HG02759 (cell line): ENCODE results near the gene GSTM5.
"Not testable (repeated sequence)": the region's sequence is repeated elsewhere in the genome, so short reads cannot be mapped to it uniquely, and the experiment has no call there.

Source experiments
- ATAC-seq: cut with Tn5 transposase; IDR thresholded peaks from one replicate; pipeline ENCODE4 v1.9.1; 2021; ENCODE audit warnings: mild to moderate bottlenecking, moderate library complexity; ENCODE audit not compliant: unreplicated experiment

The GSTM5 gene

GRCh38 chr1:109695138-109695537, 16.9 kb upstream of the GSTM5 start:
- not testable (repeated sequence) for ATAC-seq

- no peak for ATAC-seq
Measured at GRCh38 chr1:109697066-109697465, 15.0 kb upstream of the GSTM5 start.

DNA sequence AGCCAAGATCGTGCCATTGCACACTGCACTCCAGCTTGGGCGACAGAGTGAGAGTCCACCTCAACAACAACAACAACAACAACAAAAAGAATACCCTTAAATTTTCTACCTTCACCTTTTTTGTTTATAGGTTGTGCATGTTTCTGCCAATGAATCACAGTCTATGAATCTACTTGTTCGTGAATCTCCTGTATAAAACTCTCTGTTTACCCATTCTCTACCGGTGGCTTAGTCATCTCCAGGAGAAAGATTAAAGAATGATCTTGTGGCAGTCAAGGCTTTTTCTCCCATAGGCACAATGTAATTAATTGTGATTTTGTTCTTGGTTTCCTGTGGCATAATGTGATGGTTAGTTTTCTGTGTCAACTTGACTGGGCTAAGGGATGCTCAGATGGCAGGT, 14.2 kb upstream of the GSTM5 start:
- not testable (repeated sequence) for ATAC-seq

GRCh38 chr1:109702940-109703339, 9.1 kb upstream of the GSTM5 start:
- not testable (repeated sequence) for ATAC-seq

DNA sequence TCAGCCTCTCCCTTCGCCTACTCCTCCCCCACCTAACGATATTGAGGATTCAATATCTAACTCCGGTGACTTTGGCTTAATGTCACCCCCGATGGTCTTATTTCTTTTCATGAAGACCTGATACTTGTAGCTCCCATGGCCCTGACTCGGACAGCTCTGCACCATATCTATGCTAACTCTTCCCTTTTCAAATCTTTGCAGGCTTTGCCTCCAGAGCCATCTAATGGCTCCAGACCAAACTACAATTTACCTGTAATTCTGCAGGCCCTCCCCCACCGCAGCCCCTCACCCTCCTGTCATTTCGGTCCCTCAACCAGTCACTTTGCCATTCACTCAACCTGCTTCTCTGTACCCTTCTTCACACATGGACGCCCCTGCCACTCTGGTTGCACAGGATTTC, 7.9 kb upstream of the GSTM5 start:
- ATAC-seq: no peak

GRCh38 chr1:109705411-109705810, 6.6 kb upstream of the GSTM5 start:
- ATAC-seq: no peak

- ATAC-seq: not testable (repeated sequence)
Measured at GRCh38 chr1:109708949-109709348, 3.1 kb upstream of the GSTM5 start.

GRCh38 chr1:109709822-109710221, 2.2 kb upstream of the GSTM5 start:
- ATAC-seq: not testable (repeated sequence)

DNA sequence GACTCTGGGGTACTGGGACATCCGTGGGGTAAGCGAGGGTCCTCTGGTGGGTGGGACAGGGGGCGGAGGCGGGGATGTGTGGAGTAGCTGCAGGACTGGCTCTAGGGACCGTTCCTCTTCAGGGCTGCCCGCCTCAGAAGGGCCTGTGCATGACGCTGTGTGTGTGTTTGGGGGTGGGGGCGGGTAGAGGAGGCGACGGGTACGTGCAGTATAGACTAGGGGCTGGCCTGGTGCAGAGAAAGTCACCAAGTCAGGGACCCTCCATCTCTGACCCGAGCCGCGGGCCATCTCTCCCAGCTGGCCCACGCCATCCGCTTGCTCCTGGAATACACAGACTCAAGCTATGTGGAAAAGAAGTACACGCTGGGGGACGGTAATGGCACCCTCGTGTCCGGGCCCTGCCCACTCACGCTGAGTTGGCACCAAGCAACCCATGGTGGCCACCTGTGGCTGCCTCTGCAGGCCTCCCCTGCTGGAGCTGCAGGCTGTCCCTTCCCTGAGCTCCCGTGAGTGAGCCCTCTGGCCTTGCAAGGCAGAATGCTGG, 342 bp downstream of the GSTM5 start:
- ATAC-seq: no peak

- ATAC-seq: no peak
Measured at GRCh38 chr1:109713636-109714035, 1.6 kb downstream of the GSTM5 start.

DNA sequence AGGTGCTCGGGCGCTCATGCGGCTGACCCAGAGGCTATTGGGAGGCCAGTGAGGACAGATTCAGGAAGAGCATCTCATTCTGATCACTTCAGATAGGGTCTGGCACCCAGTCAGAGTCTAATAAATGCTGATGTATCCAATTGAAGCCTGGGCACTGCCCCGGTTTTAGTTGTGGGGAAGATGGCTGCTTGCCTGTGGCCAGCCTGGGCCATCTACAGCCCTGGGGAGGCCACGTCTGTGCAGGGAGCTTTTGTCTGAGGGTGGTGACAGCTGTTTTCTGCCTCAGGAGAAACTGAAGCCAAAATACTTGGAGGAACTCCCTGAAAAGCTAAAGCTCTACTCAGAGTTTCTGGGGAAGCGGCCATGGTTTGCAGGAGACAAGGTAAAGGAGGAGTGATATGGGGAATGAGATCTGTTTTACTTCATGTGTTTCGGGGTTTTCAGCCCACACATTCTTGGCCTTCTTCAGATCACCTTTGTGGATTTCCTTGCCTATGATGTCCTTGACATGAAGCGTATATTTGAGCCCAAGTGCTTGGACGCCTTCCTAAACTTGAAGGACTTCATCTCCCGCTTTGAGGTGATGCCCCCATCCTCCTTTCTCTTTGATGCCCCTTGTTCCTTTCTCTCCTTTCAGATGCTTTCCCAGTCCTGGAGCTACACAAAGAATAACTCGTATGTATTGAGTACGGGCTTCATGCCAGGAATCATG, 2.8 kb downstream of the GSTM5 start:
- ATAC-seq: no peak

- no peak for ATAC-seq
Measured at GRCh38 chr1:109716121-109716520, 4.1 kb downstream of the GSTM5 start.

- no peak for ATAC-seq
Measured at GRCh38 chr1:109716570-109717090, 4.6 kb downstream of the GSTM5 start.

DNA sequence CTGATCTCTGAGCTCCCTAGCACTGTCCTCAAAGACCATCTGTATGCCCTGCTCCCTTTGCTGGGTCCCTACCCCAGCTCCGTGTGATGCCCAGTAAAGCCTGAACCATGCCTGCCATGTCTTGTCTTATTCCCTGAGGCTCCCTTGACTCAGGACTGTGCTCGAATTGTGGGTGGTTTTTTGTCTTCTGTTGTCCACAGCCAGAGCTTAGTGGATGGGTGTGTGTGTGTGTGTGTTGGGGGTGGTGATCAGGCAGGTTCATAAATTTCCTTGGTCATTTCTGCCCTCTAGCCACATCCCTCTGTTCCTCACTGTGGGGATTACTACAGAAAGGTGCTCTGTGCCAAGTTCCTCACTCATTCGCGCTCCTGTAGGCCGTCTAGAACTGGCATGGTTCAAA, 5.7 kb downstream of the GSTM5 start:
- ATAC-seq: no peak

- no peak for ATAC-seq
Measured at GRCh38 chr1:109718495-109718894, 6.4 kb downstream of the GSTM5 start.

GRCh38 chr1:109719337-109719837, 7.3 kb downstream of the GSTM5 start:
- ATAC-seq: no peak

DNA sequence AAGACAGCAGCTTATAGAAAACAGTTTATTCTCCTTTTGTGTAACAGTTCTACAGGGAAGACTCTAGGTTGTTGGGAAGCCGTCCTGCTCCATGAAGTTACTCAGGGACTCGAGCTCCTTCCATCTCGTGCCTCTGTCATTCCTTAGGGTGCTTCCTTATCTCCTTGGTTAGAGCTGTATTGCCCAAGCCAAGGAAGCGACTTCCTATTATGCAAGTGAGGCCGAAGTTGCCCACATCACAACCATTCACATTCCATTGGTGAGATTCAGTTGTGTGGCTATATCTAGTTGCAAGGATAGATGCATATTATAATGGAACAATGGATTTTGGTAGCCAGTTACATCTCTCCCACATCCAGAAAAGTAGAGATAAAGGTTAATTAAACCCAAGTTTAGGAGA, 9.0 kb downstream of the GSTM5 start:
- ATAC-seq: no peak

- ATAC-seq: no peak
Measured at GRCh38 chr1:109721971-109722370, 9.9 kb downstream of the GSTM5 start.

- ATAC-seq: no peak
Measured at GRCh38 chr1:109722908-109723691, 11.0 kb downstream of the GSTM5 start.

- ATAC-seq: no peak
Measured at GRCh38 chr1:109724933-109725332, 12.9 kb downstream of the GSTM5 start.

DNA sequence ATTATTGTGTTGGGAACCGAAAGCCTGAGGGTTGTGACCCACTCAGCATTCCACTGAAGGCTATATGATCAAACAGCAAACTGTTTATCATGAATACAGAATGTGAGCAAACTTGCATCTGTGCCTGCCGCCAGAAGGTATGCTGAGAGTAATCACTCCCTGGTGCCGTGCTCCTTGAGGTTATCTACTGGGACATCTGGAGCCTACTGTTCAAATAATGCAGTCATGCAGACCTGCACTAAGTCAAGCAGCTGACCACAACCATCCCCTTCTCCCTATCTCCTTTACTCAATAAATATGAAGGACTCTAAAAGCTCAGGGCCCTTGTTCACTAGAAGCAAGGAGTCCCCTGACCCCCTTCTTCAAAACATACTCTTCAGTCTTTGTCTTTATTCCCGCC, 13.5 kb downstream of the GSTM5 start:
- ATAC-seq: no peak

GRCh38 chr1:109726007-109726406, 14.0 kb downstream of the GSTM5 start:
- no peak for ATAC-seq
